Ishikawa (cell line): ENCODE measurements around the gene IL1RAPL1.

Source experiments
- CEBPB ChIP-seq: IDR thresholded peaks from 2 replicates; pipeline ENCODE4 v1.6.1; 2012
- CREB1 ChIP-seq: IDR thresholded peaks from 2 replicates; pipeline ENCODE4 v1.6.1; 2012; ENCODE audit warnings: low read depth
- EGR1 ChIP-seq: IDR thresholded peaks from 2 replicates; pipeline ENCODE4 v1.6.1; 2012
- EP300 ChIP-seq: IDR thresholded peaks from 2 replicates; pipeline ENCODE4 v1.6.1; 2012; ENCODE audit warnings: borderline replicate concordance
- FOXM1 ChIP-seq: IDR thresholded peaks from 2 replicates; pipeline ENCODE4 v1.6.1; 2012; ENCODE audit warnings: low read depth, borderline replicate concordance
- NFIC ChIP-seq: IDR thresholded peaks from 2 replicates; pipeline ENCODE4 v1.6.1; 2012
- RAD21 ChIP-seq: IDR thresholded peaks from 2 replicates; pipeline ENCODE4 v1.6.1; 2012; ENCODE audit warnings: low read depth
- TAF1 ChIP-seq: IDR thresholded peaks from 2 replicates; pipeline ENCODE4 v1.6.1; 2012; ENCODE audit warnings: low read depth, mild to moderate bottlenecking
- TCF12 ChIP-seq: IDR thresholded peaks from 2 replicates; pipeline ENCODE4 v1.6.1; 2012; ENCODE audit warnings: low read depth
- TEAD4 ChIP-seq: IDR thresholded peaks from 2 replicates; pipeline ENCODE4 v1.6.1; 2012
- YY1 ChIP-seq: IDR thresholded peaks from 2 replicates; pipeline ENCODE4 v1.6.1; 2012; ENCODE audit warnings: low read depth
- ZBTB7A ChIP-seq: IDR thresholded peaks from 2 replicates; pipeline ENCODE4 v1.6.1; 2012; ENCODE audit warnings: low read depth
- TF ChIP-seq, protein P1 (sequence below): IDR thresholded peaks from 2 replicates; pipeline ENCODE4 v1.6.1; 2012
- TF ChIP-seq, protein P2 (sequence below): IDR thresholded peaks from 2 replicates; pipeline ENCODE4 v1.6.1; 2012; ENCODE audit warnings: low read depth, mild to moderate bottlenecking
- TF ChIP-seq, protein P3 (sequence below): IDR thresholded peaks from 2 replicates; pipeline ENCODE4 v1.6.1; 2012

Gene IL1RAPL1

DNA sequence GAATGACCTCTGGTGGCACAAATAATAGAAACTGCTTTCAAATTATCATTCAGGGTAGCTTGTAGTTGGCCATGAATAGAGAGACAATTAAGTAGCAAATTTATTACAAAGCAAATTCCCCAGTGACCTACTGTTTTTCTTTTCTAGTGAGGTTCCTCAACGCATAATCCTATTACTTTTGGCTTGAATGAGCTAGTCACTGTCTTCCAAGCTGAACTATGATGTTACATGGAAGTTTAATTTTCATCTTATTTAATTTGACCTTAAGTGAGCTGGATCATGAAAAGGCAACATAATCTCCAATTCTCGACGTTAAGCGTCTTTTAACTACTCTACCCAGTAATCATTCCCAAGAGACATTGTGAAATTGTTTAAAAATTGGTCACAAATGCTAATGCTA, 1280.7 kb downstream of the IL1RAPL1 start:
- TF ChIP-seq TCF12 (no peak), CREB1 (no peak), YY1 (no peak), EGR1 (no peak), TEAD4 (no peak), TAF1 (no peak), NFIC (no peak), RAD21 (no peak), CEBPB (no peak), ZBTB7A (no peak), EP300 (no peak), FOXM1 (no peak)
- TF ChIP-seq, protein P1, sequence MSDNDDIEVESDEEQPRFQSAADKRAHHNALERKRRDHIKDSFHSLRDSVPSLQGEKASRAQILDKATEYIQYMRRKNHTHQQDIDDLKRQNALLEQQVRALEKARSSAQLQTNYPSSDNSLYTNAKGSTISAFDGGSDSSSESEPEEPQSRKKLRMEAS, result no peak
- TF ChIP-seq, protein P2, sequence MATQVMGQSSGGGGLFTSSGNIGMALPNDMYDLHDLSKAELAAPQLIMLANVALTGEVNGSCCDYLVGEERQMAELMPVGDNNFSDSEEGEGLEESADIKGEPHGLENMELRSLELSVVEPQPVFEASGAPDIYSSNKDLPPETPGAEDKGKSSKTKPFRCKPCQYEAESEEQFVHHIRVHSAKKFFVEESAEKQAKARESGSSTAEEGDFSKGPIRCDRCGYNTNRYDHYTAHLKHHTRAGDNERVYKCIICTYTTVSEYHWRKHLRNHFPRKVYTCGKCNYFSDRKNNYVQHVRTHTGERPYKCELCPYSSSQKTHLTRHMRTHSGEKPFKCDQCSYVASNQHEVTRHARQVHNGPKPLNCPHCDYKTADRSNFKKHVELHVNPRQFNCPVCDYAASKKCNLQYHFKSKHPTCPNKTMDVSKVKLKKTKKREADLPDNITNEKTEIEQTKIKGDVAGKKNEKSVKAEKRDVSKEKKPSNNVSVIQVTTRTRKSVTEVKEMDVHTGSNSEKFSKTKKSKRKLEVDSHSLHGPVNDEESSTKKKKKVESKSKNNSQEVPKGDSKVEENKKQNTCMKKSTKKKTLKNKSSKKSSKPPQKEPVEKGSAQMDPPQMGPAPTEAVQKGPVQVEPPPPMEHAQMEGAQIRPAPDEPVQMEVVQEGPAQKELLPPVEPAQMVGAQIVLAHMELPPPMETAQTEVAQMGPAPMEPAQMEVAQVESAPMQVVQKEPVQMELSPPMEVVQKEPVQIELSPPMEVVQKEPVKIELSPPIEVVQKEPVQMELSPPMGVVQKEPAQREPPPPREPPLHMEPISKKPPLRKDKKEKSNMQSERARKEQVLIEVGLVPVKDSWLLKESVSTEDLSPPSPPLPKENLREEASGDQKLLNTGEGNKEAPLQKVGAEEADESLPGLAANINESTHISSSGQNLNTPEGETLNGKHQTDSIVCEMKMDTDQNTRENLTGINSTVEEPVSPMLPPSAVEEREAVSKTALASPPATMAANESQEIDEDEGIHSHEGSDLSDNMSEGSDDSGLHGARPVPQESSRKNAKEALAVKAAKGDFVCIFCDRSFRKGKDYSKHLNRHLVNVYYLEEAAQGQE, result no peak
- TF ChIP-seq, protein P3, sequence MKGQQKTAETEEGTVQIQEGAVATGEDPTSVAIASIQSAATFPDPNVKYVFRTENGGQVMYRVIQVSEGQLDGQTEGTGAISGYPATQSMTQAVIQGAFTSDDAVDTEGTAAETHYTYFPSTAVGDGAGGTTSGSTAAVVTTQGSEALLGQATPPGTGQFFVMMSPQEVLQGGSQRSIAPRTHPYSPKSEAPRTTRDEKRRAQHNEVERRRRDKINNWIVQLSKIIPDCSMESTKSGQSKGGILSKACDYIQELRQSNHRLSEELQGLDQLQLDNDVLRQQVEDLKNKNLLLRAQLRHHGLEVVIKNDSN, result no peak

DNA sequence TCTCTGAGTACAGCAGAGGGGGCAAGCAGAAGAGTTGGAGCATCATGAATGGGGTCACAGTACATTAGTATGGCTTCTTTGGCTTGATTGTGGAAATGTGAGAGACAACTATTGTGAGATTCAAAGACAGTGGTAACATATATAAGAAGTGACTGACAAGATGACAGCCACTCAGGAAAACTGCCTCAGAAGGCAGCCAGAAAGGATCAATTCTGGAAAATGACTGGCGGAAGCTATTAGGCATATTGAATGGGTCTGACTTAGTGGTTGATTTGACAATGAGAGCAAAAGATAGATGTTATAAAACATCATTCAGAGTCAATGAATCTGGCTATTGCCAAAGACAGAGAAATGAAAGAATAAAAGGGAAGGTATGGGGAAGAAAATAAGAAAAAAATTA, 1282.6 kb downstream of the IL1RAPL1 start:
- TF ChIP-seq ZBTB7A, result no peak

DNA sequence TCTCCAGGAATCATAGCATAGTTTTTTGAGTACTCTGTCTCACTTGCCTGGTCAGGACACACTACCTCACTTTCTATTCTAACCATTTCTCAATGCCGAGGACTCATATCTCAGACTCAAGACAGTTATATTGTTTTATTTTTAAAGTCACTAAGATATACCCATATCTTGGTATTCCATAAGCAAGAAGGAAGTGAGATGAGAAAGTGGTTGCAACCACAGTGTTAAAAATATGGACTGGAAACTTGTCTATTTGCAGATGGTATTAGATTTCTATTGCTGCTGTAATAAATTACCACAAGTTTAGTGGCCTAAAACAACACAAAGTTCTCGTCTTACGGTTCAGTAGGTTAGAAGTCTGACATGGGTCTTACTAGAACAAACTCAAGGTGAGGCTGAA, 1283.4 kb downstream of the IL1RAPL1 start:
- TF ChIP-seq TEAD4, result no peak
- no peak for TF ChIP-seq EGR1
- TF ChIP-seq TCF12, result no peak
- TF ChIP-seq, protein P1, result no peak
- no peak for TF ChIP-seq TAF1
- no peak for TF ChIP-seq RAD21
- TF ChIP-seq CEBPB, result no peak
- TF ChIP-seq ZBTB7A, result no peak
- no peak for TF ChIP-seq CREB1
- TF ChIP-seq EP300, result no peak
- no peak for TF ChIP-seq NFIC
- TF ChIP-seq, protein P2, result no peak

DNA sequence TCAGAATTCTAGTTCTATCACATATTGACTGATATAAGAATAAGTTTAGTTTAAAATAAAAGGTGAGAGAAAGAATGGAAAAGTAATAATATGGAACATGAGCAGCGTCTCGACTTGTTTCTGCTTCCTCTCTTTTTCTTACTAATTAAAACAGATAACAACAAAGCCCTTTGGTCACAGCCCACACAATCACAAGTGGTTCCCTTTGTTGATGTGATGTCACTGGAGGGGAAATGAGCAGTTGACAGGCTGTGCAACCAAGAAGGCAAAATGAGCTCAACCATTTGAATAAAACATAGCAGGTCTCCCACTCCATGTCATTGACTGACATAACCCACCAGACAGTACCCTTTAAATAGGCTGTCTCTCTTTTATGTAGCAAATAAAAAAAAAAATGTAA, 1285.6 kb downstream of the IL1RAPL1 start:
- TF ChIP-seq FOXM1, result no peak
- TF ChIP-seq, protein P1, result no peak
- TF ChIP-seq EGR1, result no peak
- TF ChIP-seq YY1, result no peak
- TF ChIP-seq, protein P3, result no peak
- TF ChIP-seq ZBTB7A, result no peak
- TF ChIP-seq, protein P2, result no peak
- no peak for TF ChIP-seq CEBPB
- TF ChIP-seq CREB1, result no peak
- TF ChIP-seq EP300, result no peak
- no peak for TF ChIP-seq NFIC
- no peak for TF ChIP-seq TAF1
